ENCODE measurements around the gene C1QTNF1. TPM values are rescaled to one million over a fixed set of nuclear protein-coding genes. Genes with fewer than 3 reads are reported as not detected.

C1QTNF1 gene
- total RNA-seq, 4 donors from 2014 or later = 67.1 to 147 (median 90.0) TPM

DNA sequence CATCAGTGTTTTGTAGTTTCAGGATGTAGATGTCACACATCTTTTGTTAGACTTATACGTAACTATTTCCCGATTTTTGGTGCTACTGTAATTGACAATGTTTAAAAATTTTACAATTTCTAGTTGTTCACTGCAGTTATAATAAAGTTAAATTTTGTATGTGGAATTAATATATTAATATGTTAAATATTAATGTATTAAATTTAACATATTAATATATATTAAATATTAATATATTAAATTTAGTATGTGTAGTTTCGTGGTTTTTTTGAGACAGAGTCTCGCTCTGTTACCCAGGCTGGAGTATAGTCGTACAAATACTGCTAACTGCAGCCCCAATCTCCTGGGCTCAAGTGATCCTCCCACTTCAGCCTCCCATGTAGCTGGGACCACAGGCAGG, 38.6 kb upstream of the C1QTNF1 start:
- no peaks in the 10 kb centered on the region for H3K9me3 ChIP-seq
- WGBS, 2 donors = 93 to 95% methylated on average over 5 of the region's 5 CpGs
- H3K27ac ChIP-seq = peak overlapping the region in 3 of 4 donors; percentile 45 to 84 (median 69)

DNA sequence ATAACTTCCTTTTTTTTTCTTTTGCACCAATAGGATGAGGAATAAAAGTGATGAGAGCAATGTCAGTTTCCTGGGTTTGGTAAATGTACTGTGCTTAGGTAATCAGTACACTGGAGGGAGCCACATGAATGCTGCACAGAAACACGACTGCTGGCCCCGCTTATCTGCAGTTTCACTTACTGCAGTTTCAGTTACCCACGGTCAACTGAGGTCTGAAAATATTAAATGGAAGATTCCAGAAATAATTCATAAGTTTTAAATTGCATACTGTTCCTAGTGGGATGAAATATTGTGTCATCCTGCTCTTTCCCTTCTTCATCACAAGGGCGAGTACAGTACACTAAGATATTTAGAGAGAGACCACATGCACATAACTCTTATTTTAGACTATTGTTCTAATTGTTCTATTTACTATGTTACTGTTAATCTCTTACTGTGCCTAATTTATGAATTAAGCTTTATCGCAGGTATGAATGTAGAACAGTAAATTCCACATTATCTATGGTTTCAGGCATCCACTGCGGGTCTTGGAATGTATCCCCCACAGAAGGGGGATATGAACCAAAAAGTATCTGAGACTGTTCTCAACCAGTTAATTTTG, 37.8 kb upstream of the C1QTNF1 start:
- TF ChIP-seq POLR2A (IDR thresholded peaks at IDR 0.05) (no peak), EP300 (IDR thresholded peaks at IDR 0.05) (peak in 1 of 2 donors; percentile 36)
- TF ChIP-seq, protein P1, sequence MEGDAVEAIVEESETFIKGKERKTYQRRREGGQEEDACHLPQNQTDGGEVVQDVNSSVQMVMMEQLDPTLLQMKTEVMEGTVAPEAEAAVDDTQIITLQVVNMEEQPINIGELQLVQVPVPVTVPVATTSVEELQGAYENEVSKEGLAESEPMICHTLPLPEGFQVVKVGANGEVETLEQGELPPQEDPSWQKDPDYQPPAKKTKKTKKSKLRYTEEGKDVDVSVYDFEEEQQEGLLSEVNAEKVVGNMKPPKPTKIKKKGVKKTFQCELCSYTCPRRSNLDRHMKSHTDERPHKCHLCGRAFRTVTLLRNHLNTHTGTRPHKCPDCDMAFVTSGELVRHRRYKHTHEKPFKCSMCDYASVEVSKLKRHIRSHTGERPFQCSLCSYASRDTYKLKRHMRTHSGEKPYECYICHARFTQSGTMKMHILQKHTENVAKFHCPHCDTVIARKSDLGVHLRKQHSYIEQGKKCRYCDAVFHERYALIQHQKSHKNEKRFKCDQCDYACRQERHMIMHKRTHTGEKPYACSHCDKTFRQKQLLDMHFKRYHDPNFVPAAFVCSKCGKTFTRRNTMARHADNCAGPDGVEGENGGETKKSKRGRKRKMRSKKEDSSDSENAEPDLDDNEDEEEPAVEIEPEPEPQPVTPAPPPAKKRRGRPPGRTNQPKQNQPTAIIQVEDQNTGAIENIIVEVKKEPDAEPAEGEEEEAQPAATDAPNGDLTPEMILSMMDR (IDR thresholded peaks at IDR 0.05) = peak; percentile 19 to 49 (median 28)
- peak overlapping the region in 3 of 4 donors; percentile 45 to 84 (median 69) for H3K27ac ChIP-seq
- WGBS, 2 donors = 19 to 24% methylated on average over 6 of the region's 6 CpGs

More for the DNA sequence above, 38.6 kb upstream of the C1QTNF1 start:
- H3K4me1 ChIP-seq = peaks cover 0 to 33% (median 16%) of the 10 kb centered on the region in 4 donors
- DNase-seq (ENCODE audit: low spot score in 2 of 2) = no peak
- peaks cover 0 to 6% (median 0%) of the 10 kb centered on the region in 3 donors for H3K36me3 ChIP-seq
- peak overlapping the region in 1 of 4 donors; percentile 11 for H3K4me3 ChIP-seq
- H3K27me3 ChIP-seq = no peaks in the 10 kb centered on the region
- TF ChIP-seq POLR2A (IDR thresholded peaks at IDR 0.05) (no peak), EP300 (IDR thresholded peaks at IDR 0.05) (no peak)
- TF ChIP-seq, protein P1 (IDR thresholded peaks at IDR 0.05) = no peak

DNA sequence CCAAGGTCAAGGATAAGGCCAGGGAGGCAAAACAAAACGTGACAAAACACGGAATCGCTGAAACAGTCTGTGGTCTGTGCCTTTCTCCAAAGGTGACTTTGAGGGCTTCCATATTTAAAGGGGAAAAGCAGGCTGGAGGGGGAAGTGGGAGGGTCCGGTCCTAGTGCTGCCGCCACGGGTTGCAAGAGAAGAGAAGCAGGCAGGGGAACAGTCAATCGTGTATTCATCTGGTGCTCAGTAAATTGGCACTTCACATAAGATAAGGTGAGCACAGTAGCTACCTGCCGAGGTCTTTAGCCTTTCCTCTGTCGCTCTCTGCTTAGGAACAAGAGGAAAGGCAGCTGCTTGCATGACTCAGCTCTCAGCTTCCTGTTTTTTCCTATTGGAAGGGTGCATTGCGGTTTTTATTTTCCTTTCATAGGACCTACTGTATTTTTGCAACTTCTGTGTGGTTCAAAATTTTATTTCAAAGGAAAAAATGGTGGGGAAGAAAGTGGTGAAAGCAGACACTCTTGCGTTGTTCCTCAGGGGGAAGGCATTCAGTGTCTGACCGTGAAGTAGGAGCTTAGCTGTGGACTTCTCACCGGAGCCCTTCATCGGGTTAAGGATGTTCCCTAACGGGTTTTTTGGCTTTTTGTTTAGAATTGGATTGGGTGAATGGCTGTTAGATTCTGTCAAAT, 37.2 kb upstream of the C1QTNF1 start:
- TF ChIP-seq EP300 (IDR thresholded peaks at IDR 0.05) = peak in 1 of 2 donors; percentile 53
- TF ChIP-seq, protein P1 (IDR thresholded peaks at IDR 0.05) = no peak
- peaks cover 0 to 30% (median 15%) of the 10 kb centered on the region in 4 donors for H3K4me1 ChIP-seq
- peak in 1 of 2 donors; percentile 32 for DNase-seq (ENCODE audit: low spot score in 2 of 2)
- H3K27me3 ChIP-seq = no peaks in the 10 kb centered on the region
- peak overlapping the region in 3 of 4 donors; percentile 18 to 36 (median 25) for H3K4me3 ChIP-seq
- 14 to 17% methylated on average over 15 of the region's 15 CpGs for whole genome bisulfite sequencing, 2 donors
- H3K27ac ChIP-seq = peak overlapping the region in 3 of 4 donors; percentile 44 to 84 (median 69)
- peaks cover 0 to 20% (median 7%) of the 10 kb centered on the region in 3 donors for H3K36me3 ChIP-seq
- no peaks in the 10 kb centered on the region for H3K9me3 ChIP-seq

More for the DNA sequence above, 37.8 kb upstream of the C1QTNF1 start:
- peaks cover 0 to 14% (median 3%) of the 10 kb centered on the region in 3 donors for H3K36me3 ChIP-seq
- H3K4me1 ChIP-seq = peaks cover 0 to 30% (median 15%) of the 10 kb centered on the region in 4 donors
- H3K4me3 ChIP-seq = peak overlapping the region in 2 of 4 donors; percentile 25 to 36
- no peak for DNase-seq (ENCODE audit: low spot score in 2 of 2)
- no peaks in the 10 kb centered on the region for H3K27me3 ChIP-seq
- H3K9me3 ChIP-seq = no peaks in the 10 kb centered on the region

DNA sequence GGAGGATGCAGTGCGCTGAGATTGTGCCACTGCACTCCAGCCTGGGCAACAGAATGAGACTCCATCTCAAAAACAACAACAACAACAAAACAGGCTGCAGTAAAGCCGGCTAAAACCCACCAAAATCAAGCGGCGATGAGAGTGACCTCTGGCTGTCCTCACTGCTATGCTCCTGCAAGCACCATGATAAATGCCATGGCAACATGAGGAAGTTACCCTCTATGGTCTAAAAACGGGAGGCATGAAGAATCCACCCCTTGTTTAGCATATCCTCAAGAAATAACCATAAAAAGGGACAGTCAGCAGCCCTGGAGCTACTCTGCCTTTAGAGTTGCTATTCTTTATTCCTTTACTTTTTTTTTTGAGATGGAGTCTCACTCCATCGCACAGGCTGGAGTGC, 35.8 kb upstream of the C1QTNF1 start:
- Histone ChIP-seq H3K9me3 (no peaks in the 10 kb centered on the region), H3K27me3 (no peaks in the 10 kb centered on the region), H3K27ac (no peak overlapping the region), H3K4me1 (peaks cover 0 to 34% (median 15%) of the 10 kb centered on the region in 4 donors), H3K4me3 (no peak overlapping the region), H3K36me3 (peaks cover 0 to 33% (median 7%) of the 10 kb centered on the region in 3 donors)
- 47 to 66% methylated on average over 6 of the region's 6 CpGs for WGBS, 2 donors
- no peak for DNase-seq (ENCODE audit: low spot score in 2 of 2)
- TF ChIP-seq EP300 (IDR thresholded peaks at IDR 0.05) (no peak), POLR2A (IDR thresholded peaks at IDR 0.05) (no peak)

DNA sequence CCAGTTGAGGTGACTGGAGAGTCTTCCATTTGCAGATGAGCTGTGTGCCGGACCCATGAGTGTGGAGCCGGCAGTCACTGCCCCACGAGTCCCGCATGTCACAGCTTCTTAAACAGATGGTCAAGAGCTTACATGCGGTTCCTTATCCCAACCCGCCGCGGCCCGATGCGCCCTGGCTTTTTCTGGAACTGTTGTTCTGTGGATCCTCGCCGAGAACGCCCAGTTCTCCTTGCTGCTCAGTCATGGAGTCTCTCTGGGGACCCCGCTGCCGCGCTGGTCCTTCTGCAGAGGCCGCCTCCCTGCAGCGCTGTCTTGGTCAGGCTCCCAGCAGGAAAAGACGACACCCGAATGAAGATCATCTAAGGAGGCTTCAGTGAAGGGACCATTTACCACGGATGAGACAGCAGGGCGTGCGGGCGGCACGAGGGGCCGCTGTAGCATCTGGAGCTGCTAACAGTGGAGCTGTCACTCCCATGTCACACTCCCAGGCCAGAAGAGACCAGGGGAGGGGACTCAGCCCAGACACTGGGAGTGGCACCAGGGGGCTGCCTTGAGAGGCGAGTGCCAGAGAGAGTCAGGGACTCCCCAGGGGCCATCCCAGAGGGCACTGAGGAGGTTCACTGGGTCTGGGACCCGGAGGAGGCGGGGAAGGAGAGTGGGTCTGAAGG, 33.5 kb upstream of the C1QTNF1 start:
- Histone ChIP-seq H3K27ac (no peak overlapping the region), H3K27me3 (no peaks in the 10 kb centered on the region), H3K4me3 (no peak overlapping the region), H3K36me3 (peaks cover 0 to 56% (median 15%) of the 10 kb centered on the region in 3 donors), H3K4me1 (peaks cover 0 to 34% (median 15%) of the 10 kb centered on the region in 4 donors), H3K9me3 (no peaks in the 10 kb centered on the region)
- TF ChIP-seq POLR2A (IDR thresholded peaks at IDR 0.05) (no peak), EP300 (IDR thresholded peaks at IDR 0.05) (no peak)
- TF ChIP-seq, protein P1 (IDR thresholded peaks at IDR 0.05) = no peak
- WGBS, 2 donors = 95 to 96% methylated on average over 28 to 29 of the region's 29 CpGs
- no peak for DNase-seq (ENCODE audit: low spot score in 2 of 2)
